Ecto neural progenitor cell (in vitro differentiated cells): ENCODE measurements around the gene ALDH3B2.
"Not testable (repeated sequence)": the region's sequence is repeated elsewhere in the genome, so short reads cannot be mapped to it uniquely, and the experiment has no call there.

Experiments
- DNase-seq: peaks from one replicate; pipeline ENCODE4 v3.0.0-alpha.2; 2018; ENCODE audit warnings: low spot score

The ALDH3B2 gene

DNA sequence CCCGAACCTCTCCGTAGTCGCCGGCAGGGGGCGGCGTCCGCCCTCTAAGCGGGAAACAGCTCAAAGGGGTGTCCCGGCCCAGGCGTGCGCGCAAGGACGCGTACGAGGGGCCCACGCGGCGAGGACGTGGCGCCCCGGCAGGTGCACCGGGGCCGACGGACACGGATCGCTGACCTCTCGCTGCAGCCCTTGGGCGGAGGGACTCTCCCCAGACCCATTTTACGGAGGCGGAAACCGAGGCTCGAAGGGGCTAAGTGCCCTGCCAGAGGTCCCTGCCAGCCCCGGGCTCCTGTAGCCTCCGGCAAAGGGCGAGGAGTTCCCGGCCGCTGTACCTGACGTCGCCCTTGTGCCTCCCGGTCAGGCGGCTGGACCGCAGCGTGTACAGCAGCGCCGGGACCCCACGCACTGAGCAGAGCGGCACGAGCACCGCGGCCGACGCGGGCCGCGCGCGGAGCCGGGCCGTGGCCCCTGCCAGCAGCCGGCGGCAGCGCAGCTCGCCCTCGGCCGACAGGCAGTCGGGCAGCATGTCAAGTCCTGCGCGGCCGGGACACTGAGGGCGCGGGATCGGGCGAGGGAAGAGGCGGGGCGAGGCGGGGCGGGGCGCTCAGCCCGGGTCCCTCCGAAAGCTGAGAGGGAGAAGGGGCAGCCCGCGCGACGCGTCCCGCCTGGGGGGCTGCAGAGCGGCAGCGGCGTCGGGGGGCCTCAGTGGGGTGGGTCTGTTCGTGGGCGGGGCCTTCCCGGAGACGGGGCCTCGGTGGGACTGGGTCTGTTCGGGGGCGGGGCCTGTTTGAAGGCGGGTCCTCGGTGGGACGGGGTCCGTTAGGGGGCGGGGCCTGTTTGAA lies 44.8 kb downstream of the ALDH3B2 start, which contains the start of gene NUDT8:
Gene NUDT8, minus strand, starts transcription at position 552 of the 842 bp plus-strand sequence. Its CDS starts 26 bp downstream, at position 526.
- DNase-seq, result peak; percentile 89

DNA sequence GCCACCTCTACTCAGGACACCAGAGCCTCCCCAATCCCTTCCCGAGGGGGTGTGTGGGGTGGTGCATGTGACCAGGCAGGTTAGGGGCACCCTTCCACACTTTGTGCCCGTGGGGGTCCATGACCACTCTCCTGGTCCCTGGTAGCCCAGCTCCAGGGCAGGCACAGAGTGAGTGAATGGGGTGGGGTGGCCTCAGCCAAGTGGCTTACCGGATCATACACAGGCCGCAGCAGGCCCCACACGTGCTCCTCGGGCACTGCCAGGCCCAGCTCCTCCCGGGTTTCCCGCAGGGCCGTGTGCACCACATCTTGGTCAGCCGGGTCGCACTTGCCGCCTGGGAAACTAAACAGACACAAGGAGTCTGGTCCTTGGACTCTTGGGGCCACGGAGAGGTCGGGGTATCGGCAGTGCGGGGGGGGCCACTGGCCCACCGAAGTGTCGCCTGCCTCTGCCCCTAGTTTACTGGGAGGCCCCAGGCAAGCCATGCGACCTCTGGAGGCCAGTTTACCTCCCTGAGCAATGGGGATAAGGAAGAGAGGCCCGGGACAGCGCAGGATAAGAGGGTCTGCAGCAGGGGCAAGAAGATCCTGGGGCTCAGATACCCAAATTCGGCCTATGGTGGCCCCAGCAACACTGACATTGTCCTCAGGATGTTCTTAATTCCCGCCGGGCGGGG lies 45.6 kb downstream of the ALDH3B2 start:
- no peak for DNase-seq

DNA sequence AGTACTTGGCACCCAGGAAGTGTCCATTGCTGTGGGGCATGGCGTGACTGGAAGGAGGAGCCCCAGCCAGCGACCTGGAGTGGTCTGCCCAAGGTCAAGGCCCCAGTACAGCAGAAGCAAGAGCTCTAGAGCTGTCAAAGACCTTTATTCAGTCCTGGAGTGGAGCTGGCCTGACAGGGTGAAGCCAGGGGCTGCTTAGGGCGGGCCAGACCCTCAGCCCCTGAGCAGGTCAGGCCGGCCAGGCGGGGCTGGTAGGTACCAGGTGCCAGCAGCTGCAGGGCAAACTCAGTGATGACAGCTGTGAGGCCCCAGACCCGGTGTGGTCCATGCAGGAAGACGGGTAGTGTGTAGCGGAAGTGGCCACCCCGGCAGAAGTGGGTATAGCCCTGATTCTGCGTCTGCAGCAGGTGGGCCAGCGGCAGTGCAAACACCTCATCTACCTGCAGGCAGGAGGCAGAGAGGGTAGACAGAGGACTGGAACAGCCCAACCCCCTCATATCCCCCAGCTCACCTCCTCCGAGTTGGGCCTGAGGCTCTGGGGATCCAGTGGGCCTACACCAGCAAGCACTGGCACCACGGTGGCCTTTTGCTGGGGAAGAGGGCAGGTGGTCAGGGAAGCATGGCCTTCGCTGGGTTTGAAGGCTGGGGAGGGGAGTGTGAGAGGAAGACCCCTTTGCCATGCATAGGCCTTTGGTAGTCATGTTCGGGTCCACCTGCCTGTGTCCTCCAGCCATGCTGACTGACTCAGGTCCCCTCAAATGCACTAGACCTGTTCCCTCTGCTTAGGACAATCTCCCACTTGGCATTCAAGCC lies 46.4 kb downstream of the ALDH3B2 start:
- DNase-seq, result no peak

DNA sequence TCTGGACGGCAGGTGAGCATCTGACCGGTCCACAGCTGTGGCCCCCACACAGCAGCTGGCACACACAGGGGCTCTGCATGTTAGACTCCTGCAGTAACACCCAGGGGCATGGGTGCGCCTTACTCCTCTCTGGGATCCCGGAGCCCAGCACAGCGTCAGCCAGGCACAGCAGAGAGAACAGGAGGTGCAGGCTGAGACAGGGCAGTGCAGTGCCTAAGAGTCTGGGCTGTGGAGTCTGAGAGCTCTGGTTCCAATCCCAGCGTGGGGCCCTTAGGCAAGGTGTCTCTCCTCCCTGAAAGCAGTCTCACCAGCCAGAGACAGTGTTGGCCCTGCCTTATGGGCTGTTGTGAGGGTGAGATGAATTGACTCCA lies 47.0 kb downstream of the ALDH3B2 start:
- no peak for DNase-seq

DNA sequence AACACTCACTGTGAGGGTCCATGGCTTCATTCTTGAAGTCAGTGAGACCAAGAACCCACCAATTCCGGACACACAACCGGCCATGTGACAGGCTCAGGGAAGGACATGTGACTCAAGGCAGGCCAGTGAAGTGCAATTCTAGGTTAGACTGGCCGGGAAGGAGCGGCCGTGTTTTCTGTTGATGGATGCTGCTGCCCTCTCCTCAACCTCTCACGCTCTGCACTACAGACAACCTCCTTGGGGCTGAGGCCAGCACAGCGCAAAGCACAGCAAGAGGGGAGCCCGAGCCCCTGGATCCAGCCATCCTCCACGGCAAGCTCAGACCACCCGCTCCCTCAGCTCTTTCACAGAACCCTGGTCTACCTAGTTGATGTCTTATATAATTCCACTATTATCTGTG lies 47.5 kb downstream of the ALDH3B2 start:
- DNase-seq, result no peak

DNA sequence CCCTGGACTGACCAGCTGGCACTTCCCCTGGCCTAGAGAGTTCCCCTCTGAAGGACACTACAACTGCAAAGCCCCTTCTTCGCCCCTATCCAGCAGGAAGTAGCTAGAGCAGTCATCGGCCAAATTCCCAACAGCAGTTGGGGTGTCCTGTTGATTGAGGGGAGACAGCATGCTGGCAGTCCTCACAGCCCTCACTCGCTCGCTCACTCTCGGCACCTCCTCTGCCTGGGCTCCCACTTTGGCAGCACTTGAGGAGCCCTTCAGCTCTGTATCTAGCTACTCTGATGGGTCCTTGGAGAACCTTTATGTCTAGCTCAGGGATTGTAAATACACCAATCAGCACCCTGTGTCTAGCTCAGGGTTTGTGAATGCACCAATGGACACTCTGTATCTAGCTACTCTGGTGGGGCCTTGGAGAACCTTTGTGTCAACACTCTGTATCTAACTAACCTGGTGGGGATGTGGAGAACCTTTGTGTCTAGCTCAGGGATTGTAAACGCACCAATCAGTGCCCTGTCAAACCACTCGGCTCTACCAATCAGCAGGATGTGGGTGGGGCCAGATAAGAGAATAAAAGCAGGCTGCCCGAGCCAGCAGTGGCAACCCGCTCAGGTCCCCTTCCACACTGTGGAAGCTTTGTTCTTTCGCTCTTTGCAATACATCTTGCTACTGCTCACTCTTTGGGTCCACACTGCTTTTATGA lies 48.1 kb downstream of the ALDH3B2 start:
- not testable (repeated sequence) for DNase-seq

DNA sequence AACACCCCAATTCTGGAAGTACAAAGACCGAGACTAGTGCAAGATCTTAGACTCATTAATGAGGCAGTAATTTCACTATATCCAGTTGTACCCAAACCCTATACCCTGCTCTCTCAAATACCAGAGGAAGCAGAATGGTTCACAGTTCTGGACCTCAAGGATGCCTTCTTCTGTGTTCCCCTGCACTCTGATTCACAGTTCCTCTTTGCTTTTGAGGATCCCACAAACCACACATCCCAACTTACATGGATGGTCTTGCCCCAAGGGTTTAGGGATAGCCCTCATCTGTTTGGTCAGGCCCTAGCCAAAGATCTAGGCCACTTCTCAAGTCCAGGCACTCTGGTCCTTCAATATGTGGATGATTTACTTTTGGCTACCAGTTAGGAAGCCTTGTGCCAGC lies 50.6 kb downstream of the ALDH3B2 start:
- DNase-seq, result not testable (repeated sequence)

DNA sequence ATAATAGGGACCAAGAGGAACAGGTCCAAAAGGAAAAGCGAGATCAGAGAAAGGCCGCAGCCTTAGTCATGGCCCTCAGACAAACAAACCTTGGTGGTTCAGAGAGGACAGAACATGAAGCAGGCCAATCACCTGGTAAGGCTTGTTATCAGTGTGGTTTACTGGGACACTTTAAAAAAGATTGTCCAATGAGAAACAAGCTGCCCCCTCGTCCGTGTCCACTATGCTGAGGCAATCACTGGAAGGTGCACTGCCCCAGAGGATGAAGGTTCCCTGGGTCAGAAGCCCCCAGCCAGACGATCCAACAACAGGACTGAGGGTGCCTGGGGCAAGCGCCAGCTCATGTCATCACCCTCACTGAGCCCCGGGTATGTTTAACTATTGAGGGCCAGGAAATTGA lies 51.5 kb downstream of the ALDH3B2 start:
- not testable (repeated sequence) for DNase-seq

DNA sequence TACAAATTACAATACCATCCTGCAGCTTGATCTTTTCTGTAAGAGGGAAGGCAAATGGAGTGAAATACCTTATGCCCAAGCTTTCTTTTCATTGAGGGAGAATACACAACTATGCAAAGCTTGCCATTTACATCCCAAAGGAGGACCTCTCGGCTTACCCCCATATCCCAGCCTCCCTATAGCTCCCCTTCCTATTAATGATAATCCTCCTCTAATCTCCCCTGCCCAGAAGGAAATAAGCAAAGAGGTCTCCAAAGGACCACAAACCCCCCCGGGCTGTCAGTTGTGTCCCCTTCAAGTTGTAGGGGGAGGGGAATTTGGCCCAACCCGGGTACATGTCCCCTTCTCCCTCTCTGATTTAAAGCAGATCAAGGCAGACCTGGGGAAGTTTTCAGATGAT lies 52.5 kb downstream of the ALDH3B2 start:
- DNase-seq, result not testable (repeated sequence)

DNA sequence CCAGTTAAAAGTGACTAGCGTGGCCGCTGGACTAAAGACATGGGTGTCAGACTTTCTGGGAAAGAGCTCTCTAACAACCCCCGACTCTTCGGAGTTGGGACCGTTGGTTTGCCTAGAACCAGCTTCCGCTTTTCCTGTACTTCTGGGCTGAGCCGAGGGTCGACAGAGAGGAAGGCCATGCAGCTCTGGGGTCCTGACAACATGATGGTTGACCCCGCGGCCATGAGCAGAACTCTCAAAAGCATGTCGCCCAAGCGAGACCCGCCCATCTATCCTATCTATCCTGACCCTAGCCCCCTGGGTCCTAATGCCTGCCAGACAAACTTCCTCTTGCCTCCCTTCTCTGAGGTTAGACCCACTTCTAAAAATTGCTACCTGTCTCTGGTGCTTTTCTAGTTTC lies 53.8 kb downstream of the ALDH3B2 start:
- peak; percentile 75 for DNase-seq

DNA sequence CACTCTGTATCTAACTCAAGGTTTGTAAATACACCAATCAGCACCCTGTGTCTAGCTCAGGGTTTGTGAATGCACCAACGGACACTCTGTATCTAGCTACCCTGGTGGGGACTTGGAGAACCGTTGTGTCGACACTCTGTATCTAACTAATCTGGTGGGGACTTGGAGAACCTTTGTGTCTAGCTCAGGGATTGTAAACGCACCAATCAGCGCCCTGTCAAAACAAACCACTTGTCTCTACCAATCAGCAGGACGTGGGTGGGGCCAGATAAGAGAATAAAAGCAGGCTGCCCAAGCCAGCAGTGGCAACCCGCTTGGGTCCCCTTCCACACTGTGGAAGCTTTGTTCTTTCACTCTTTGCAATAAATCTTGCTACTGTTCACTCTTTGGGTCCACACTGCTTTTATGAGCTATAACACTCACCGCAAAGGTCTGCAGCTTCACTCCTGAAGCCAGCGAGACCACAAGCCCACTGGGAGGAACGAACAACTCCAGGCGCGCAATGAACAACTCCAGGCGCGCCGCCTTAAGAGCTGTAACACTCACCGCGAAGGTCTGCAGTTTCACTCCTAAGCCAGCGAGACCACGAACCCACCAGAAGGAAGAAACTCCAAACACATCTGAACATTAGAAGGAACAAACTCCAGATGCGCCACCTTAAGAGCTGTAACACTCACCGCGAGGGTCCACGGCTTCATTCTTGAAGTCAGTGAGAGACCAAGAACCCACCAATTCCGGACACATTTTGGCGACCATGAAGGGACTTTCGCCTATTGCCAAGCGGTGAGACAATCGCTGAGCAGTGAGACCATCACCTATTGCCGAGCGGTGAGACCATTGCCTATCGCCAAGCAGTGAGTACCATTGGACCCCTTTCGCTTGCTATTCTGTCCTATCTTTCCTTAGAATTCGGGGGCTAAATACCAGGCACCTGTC lies 54.5 kb downstream of the ALDH3B2 start:
- peak; percentile 69 for DNase-seq

DNA sequence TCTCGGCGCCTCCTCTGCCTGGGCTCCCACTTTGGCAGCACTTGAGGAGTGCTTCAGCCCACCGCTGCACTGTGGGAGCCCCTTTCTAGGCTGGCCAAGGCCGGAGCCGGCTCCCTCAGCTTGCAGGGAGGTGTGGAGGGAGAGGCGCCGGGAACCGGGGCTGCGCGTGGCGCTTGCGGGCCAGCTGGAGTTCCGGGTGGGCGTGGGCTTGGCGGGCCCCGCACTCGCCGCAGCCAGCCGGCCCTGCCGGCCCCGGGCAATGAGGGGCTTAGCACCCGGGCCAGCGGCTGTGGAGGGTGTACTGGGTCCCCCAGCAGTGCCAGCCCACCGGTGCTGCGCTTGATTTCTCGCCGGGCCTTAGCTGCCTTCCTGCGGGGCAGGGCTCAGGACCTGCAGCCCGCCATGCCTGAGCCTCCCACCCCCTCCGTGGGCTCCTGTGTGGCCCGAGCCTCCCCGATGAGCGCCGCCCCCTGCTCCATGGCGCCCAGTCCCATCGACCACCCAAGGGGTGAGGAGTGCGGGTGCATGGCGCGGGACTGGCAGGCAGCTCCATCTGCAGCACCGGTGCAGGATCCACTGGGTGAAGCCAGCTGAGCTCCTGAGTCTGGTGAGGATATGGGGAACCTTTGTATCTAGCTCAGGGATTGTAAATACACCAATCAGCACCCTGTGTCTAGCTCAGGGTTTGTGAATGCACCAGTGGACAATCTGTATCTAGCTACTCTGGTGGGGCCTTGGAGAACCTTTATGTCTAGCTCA lies 55.3 kb downstream of the ALDH3B2 start:
- peak; percentile 63 for DNase-seq

DNA sequence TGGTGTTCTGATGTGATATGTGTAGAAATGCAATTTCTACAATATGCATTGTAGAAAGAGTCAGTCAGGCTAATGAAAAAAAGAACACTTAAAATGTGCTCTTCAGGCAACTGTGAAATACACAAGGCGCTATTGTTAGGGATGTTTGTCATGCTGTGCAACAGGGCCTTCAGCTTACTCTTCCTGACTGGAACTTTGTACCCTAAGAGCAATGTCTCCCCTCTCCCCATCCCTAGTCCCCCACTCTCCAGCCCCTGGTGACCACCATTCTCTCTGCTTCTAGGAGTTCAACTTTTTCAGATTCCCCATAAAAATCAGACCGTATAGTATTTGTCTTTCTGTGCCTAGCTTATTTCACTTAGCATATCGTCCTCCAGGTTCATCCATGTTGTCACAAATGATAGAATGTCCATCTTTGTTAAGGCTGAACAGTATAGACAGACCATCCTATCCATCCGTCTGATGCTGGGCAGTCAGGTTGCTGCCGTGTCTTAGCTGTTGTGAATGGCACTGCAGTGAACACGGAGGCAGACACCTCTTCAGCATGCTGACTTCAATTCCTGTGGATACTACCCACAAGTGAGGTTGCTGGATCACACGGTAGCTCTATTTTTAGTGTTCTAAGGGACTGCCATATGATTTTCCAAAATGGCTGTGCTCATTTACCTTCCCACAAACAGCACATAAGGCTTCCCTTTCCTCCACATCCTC lies 57.0 kb downstream of the ALDH3B2 start:
- DNase-seq, result no peak

DNA sequence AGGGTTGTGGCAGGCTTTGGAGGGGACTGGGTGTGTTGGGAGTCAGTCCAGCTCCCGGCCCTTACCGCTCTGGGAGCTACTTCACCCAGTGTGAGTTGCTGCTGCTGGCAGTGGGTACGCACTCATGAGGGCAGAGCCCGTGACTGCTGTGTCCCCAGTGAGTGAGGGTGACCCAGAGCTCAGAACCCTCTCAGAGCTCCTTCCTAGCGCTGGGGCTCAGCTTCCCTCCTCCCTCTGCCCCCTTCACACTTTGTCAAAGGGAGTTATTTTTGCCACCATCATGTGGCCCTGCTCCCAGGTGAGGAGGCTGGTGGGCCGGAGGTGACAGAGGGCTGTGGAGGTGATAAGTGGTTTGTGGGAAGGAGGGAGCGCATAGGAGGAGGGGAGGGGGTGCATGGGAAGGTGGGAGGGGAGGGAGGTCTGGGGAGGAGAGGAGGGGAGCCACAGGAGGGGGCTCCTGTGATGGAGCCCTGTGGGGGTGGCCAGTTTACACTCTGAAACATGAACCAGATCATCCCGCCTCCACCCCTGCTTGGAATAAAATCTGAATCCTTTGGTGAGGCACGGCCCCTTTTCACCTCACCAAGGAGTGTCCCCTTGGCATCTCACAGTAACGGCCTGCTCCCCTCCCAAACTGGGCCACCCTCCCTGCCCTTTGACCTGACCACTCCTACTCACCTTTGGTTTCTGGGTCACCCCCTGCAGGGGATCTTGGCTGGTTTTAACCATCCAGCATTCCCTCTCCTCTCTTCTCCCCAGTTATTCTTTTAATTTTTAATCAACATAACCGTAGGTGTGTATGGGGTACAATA lies 57.8 kb downstream of the ALDH3B2 start:
- DNase-seq, result no peak

DNA sequence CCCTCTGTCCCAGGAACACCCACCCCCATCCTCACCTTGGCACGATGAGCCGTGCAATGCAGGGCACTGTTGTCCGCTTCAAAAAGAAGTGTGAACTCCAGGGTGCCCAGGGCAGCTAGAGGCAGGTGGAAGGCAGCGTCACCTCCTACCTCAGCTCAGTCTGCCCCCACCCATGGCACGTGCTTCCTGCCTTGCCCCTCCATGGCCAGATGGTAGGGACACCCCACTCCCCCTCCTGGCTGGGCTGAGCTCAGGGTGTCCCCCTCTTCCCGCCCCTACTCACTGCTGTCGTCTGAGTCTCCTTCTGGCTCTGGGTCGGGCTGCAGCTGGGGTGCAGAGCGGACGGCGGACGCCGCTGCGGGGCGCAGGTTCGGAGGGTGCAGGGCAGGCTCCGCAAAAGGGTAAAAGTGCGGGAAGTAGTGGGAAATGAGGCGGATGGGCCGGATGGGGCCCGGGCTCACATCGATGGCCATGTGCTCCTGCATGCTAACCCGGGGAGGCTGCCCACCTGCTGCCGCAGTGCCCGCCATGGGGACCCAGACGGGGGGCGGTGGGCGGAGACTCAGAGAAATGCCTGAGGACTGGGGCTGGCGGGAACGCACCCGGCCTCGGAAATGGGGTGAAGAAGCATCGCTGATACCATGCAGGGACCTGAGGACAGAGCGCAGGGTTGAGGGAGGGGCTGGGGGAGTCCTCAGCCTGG lies 58.5 kb downstream of the ALDH3B2 start:
- DNase-seq, result no peak

DNA sequence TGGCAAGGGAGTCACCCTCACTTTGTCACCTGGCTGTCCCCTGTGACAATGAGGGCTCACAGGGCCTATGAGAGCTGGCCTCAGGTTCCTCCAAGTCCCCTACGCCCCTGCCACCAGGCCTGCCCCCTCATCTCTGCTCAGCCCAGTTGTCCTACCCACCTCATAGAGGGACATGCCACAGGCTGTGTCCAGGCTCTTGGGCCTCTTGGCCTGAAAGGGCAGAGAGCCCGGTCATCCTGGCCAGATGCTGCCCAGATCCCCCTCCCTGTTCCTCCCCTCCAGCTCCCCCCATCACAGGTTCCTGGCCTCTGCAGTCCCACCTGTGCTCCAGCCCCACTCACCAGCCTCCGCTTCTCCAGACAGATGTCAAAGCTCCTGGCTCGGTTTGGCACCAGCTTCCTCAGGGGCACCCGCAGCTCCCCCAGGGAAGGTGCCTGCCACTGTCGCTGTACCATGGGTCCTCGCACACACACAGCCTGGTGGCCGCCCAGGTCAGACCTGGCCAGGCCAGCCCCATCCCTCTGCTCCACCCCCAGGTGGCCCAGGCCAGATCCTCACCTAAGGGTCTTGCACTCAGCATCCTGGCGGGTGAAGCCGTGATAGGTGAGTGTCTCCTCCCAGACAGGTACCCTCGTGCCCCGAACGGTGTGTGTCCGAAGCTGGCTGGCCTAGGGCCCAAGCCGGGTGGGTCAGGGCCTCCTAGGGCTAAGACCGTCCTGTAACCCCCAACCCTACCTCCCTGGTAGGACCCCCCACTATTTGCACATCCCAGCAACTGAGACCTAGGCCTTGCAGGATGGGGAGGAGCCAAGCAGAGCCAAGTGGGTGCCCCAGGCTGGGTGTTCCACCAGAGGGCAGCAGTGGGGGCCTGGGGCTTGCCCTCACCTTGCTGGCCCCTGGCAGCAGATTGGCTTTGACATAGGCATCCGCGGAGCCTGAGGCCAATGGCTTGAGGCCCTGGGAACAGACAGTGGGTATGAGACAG lies 59.4 kb downstream of the ALDH3B2 start:
- DNase-seq, result peak; percentile 67
